ENCODE results near the gene SLC25A51. TPM values are rescaled to one million over a fixed set of nuclear protein-coding genes. Genes with fewer than 3 reads are reported as not detected.

The SLC25A51 gene
- total and polyA plus RNA-seq, 2 experiments from 2014 or later = 5.3 to 22.0 TPM

GRCh38 chr9:37873955-37874354 is 30.0 kb downstream of the SLC25A51 start:
- Histone ChIP-seq H4K20me1 (replicated peaks; ENCODE audit: insufficient read depth) (no peaks in the 10 kb centered on the region), H3K79me2 (replicated peaks; ENCODE audit: insufficient read depth) (no peaks in the 10 kb centered on the region), H3K27me3 (ENCODE audit: insufficient read depth) (no peaks in the 10 kb centered on the region), H3K4me1 (ENCODE audit: insufficient read depth) (no peaks in the 10 kb centered on the region), H3K4me3 (no peak overlapping the region), H3F3A (replicated peaks; ENCODE audit: low read depth) (no peaks in the 10 kb centered on the region), H2AFZ (no peak overlapping the region), H3K36me3 (ENCODE audit: insufficient read depth) (no peaks in the 10 kb centered on the region), H3K4me2 (no peak overlapping the region), H3K9me2 (ENCODE audit: insufficient read depth) (no peaks in the 10 kb centered on the region; the same call in 1 of the 2 replicates), H3K27ac (ENCODE audit: low read depth) (no peak overlapping the region)
- Mint-ChIP-seq H3K27me3 (ENCODE audit: insufficient read depth, low read depth, poor library complexity) (no peaks in the 10 kb centered on the region), H3K4me3 (no peak overlapping the region), H3K4me1 (no peaks in the 10 kb centered on the region), H3K9me3 (peaks cover 20% of the 10 kb centered on the region), H3K36me3 (ENCODE audit: low read depth) (peaks cover 21% of the 10 kb centered on the region; the same call in 2 of the 3 replicates), H3K27ac (no peak overlapping the region)
- ATAC-seq (no peak), DNase-seq (ENCODE audit: low spot score) (no peak)
- no peak for TF ChIP-seq ZNF331 (CRISPR knock-in tag; IDR thresholded peaks at IDR 0.05; ENCODE audit: low read depth)
- TF ChIP-seq ZNF114 (CRISPR knock-in tag; IDR thresholded peaks at IDR 0.05) = no peak
- no peak for TF ChIP-seq JUNB (IDR thresholded peaks at IDR 0.05; ENCODE audit: unreplicated experiment)
- no peak for TF ChIP-seq REST (IDR thresholded peaks at IDR 0.05; ENCODE audit: unreplicated experiment)
- TF ChIP-seq EZH2phosphoT487 (IDR thresholded peaks at IDR 0.05; ENCODE audit: unreplicated experiment) = no peak
- TF ChIP-seq STAT1 (IDR thresholded peaks at IDR 0.05; ENCODE audit: unreplicated experiment) = no peak
- no peak for TF ChIP-seq EZH2 (IDR thresholded peaks at IDR 0.05; ENCODE audit: low read depth, unreplicated experiment)
- no peak for TF ChIP-seq ZNF462 (CRISPR knock-in tag; IDR thresholded peaks at IDR 0.05)
- TF ChIP-seq POLR2AphosphoS5 (IDR thresholded peaks at IDR 0.05; ENCODE audit: low read depth) = no peak

Measured in GM23338 (cell line).